ENCODE results near the gene GTPBP10. TPM values are rescaled to one million over a fixed set of nuclear protein-coding genes. Genes with fewer than 3 reads are reported as not detected.

GTPBP10 gene
- total and polyA plus RNA-seq, 9 of the 15 experiments (the other 6 are each of a cell fraction or from before 2014, with no cell fraction given) = 34.6 to 89.8 (median 76.4) TPM

DNA sequence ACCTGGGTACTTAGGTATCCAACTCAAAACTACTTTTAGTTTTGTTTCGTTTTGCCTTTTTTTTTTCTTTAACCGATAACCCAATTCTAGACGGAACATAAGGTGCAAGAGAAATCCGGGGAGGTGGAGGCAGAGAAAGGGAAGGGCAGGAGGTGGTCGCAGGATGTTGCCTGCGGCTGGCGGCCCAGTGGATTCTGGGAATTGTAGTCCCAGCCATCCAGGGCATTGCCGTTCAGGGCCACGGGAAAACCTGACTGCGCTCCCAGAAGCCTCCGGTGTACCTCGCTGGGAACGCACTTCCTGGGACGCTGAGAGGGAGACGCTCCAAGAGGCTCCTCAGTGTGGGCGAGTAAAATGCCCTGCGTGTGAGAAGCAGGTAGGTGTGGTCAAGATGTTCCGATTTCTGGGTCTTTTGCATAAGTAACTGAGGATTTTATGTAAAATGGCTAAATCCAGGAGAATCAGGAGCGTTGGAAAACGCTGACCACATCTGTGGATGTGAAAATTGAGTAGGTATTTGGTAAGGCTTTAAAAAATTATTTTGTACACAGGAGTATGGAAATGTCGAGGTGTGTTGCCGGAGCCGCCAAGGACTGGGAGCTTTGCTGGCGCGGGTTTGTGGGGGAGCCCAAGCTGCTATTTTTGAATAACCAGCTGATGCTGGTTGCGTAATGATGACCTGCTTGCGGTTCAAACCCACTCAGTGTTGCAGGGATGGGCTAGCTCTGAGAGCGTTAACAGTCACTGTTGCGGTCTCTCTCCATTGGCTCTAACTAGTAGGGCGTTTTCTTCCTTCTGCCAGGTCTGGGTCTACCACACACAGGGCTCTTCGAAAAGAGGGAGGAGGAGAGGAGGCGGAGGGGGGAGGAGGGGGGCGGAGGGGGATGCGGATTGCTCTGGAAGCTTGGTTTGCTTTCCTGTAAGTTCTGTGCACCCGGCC, 56.9 kb downstream of the GTPBP10 start, which contains the start of gene CLDN12 (continued):
- TF ChIP-seq, protein P1, sequence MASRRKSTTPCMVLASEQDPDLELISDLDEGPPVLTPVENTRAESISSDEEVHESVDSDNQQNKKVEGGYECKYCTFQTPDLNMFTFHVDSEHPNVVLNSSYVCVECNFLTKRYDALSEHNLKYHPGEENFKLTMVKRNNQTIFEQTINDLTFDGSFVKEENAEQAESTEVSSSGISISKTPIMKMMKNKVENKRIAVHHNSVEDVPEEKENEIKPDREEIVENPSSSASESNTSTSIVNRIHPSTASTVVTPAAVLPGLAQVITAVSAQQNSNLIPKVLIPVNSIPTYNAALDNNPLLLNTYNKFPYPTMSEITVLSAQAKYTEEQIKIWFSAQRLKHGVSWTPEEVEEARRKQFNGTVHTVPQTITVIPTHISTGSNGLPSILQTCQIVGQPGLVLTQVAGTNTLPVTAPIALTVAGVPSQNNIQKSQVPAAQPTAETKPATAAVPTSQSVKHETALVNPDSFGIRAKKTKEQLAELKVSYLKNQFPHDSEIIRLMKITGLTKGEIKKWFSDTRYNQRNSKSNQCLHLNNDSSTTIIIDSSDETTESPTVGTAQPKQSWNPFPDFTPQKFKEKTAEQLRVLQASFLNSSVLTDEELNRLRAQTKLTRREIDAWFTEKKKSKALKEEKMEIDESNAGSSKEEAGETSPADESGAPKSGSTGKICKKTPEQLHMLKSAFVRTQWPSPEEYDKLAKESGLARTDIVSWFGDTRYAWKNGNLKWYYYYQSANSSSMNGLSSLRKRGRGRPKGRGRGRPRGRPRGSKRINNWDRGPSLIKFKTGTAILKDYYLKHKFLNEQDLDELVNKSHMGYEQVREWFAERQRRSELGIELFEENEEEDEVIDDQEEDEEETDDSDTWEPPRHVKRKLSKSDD (conservative IDR thresholded peaks at IDR 0.05; ENCODE audit: low read length) = 0 out of 2 replicates have a peak, but pooled peaks have one; percentile 30
- TF ChIP-seq GABPB2 (CRISPR knock-in tag; conservative IDR thresholded peaks at IDR 0.05) (no peak), ZNF184 (CRISPR knock-in tag; IDR thresholded peaks at IDR 0.05) (no peak), E2F3 (CRISPR knock-in tag; IDR thresholded peaks at IDR 0.05) (no peak), NFRKB (IDR thresholded peaks at IDR 0.05; ENCODE audit: low read depth) (peak; percentile 66; the same call in 1 of the 2 replicates), ZEB2 (IDR thresholded peaks at IDR 0.05) (no peak; the same call in 1 of the 2 replicates), PURB (CRISPR knock-in tag; IDR thresholded peaks at IDR 0.05; ENCODE audit: low read depth) (no peak), GTF2A2 (tag; IDR thresholded peaks at IDR 0.05) (no peak), MIER1 (IDR thresholded peaks at IDR 0.05; ENCODE audit: low read depth) (no peak), ZNF408 (CRISPR knock-in tag; IDR thresholded peaks at IDR 0.05; ENCODE audit: low read depth) (no peak), ZNF79 (CRISPR knock-in tag; IDR thresholded peaks at IDR 0.05; ENCODE audit: low read depth) (no peak), XRCC5 (IDR thresholded peaks at IDR 0.05; ENCODE audit: low read depth, low read length) (no peak), ZNF197 (CRISPR knock-in tag; IDR thresholded peaks at IDR 0.05; ENCODE audit: low read depth) (0 out of 2 replicates have a peak, but pooled peaks have one; percentile 39), TCF3 (CRISPR knock-in tag; IDR thresholded peaks at IDR 0.05) (no peak), SREBF1 (IDR thresholded peaks at IDR 0.05; ENCODE audit: borderline replicate concordance, low read depth, low read length) (0 out of 2 replicates have a peak, but pooled peaks have one; percentile 27), CEBPB (tag; IDR thresholded peaks at IDR 0.05) (peak; percentile 100)
- TF ChIP-seq, protein P2, sequence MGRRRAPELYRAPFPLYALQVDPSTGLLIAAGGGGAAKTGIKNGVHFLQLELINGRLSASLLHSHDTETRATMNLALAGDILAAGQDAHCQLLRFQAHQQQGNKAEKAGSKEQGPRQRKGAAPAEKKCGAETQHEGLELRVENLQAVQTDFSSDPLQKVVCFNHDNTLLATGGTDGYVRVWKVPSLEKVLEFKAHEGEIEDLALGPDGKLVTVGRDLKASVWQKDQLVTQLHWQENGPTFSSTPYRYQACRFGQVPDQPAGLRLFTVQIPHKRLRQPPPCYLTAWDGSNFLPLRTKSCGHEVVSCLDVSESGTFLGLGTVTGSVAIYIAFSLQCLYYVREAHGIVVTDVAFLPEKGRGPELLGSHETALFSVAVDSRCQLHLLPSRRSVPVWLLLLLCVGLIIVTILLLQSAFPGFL (CRISPR knock-in tag; IDR thresholded peaks at IDR 0.05) = no peak
- TF ChIP-seq, protein P3, sequence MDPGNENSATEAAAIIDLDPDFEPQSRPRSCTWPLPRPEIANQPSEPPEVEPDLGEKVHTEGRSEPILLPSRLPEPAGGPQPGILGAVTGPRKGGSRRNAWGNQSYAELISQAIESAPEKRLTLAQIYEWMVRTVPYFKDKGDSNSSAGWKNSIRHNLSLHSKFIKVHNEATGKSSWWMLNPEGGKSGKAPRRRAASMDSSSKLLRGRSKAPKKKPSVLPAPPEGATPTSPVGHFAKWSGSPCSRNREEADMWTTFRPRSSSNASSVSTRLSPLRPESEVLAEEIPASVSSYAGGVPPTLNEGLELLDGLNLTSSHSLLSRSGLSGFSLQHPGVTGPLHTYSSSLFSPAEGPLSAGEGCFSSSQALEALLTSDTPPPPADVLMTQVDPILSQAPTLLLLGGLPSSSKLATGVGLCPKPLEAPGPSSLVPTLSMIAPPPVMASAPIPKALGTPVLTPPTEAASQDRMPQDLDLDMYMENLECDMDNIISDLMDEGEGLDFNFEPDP (CRISPR knock-in tag; IDR thresholded peaks at IDR 0.05) = no peak
- TF ChIP-seq, protein P4, sequence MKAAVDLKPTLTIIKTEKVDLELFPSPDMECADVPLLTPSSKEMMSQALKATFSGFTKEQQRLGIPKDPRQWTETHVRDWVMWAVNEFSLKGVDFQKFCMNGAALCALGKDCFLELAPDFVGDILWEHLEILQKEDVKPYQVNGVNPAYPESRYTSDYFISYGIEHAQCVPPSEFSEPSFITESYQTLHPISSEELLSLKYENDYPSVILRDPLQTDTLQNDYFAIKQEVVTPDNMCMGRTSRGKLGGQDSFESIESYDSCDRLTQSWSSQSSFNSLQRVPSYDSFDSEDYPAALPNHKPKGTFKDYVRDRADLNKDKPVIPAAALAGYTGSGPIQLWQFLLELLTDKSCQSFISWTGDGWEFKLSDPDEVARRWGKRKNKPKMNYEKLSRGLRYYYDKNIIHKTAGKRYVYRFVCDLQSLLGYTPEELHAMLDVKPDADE (conservative IDR thresholded peaks at IDR 0.05; ENCODE audit: control insufficient read depth, low read depth, low read length) = peak; percentile 66
- TF ChIP-seq, protein P5, sequence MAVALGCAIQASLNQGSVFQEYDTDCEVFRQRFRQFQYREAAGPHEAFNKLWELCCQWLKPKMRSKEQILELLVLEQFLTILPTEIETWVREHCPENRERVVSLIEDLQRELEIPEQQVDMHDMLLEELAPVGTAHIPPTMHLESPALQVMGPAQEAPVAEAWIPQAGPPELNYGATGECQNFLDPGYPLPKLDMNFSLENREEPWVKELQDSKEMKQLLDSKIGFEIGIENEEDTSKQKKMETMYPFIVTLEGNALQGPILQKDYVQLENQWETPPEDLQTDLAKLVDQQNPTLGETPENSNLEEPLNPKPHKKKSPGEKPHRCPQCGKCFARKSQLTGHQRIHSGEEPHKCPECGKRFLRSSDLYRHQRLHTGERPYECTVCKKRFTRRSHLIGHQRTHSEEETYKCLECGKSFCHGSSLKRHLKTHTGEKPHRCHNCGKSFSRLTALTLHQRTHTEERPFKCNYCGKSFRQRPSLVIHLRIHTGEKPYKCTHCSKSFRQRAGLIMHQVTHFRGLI (CRISPR knock-in tag; IDR thresholded peaks at IDR 0.05) = no peak
